ENCODE data around the gene ARHGAP42.

DNA sequence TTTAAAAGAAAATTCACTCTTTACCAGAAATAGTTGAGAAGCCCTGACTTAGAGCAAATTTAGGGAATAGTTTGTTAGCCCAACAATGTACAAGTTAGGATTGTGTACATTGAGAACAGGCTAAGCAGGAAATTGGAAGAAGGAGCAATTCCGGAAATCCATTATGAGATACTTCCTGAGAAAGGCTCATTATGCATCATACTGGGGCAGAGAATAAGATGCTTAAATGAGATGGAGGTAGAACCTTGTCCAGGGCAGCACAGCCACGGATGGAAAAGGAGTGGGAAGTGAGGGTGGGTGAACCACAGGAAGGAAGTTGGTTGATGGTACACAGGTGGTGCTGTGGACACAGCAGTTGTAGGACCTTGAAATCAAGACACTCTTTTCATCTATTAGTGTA lies 262.4 kb downstream of the ARHGAP42 start:
- TF ChIP-seq POLR2A (IDR thresholded peaks at IDR 0.05), result no peak
- no peak for TF ChIP-seq CTCF (IDR thresholded peaks at IDR 0.05)

Data from ovary (tissue), 3 donors.